A673 (cell line): Measurements from ENCODE around the gene INPP4A. TPM values are rescaled to one million over a fixed set of nuclear protein-coding genes. Genes with fewer than 3 reads are reported as not detected.

Source experiments
- BruUV-seq: library from RNA; stranded (reverse); fragments of 400-500 nt; replicated peaks from 2 replicates; lab custom pipeline; 2021; lab: Mats Ljungman, UMichigan
- CTCF ChIA-PET: fragments of 300-600 bp; sonication (Branson Sonifier 250); formaldehyde crosslinking; loops from one replicate; lab custom pipeline; 2022; ENCODE audit warnings: antibody characterized with exemption; lab: Charles Lee
- POLR2A ChIA-PET: fragments of 300-600 bp; sonication (Branson Sonifier 250); formaldehyde crosslinking; loops from one replicate; lab custom pipeline; 2022; ENCODE audit warnings: antibody characterized with exemption; ENCODE audit not compliant: low non-redundant PET; lab: Charles Lee
- DNase-seq: peaks from one replicate; pipeline ENCODE4 v3.0.0-alpha.2; 2015; ENCODE audit warnings: low spot score
- H3K27ac ChIP-seq: fragments of 200-600 bp; sonication (generic); 2 replicates; pipeline ENCODE4 v1.5.1; 2016; ENCODE audit warnings: mixed run types, low read depth, mild to moderate bottlenecking, mixed read lengths, antibody characterized with exemption, low read length; ENCODE audit not compliant: poor library complexity, severe bottlenecking
- H3K27me3 ChIP-seq: fragments of 200-600 bp; sonication (generic); replicated peaks from 2 replicates; pipeline ENCODE4 v1.6.1; 2017; ENCODE audit warnings: mixed run types, low read depth, mild to moderate bottlenecking, mixed read lengths, antibody characterized with exemption, low read length; ENCODE audit not compliant: insufficient read depth, poor library complexity
- H3K36me3 ChIP-seq: fragments of 200-600 bp; sonication (generic); 2 replicates; pipeline ENCODE4 v1.6.1; 2016; ENCODE audit warnings: mixed run types, mild to moderate bottlenecking, mixed read lengths, antibody characterized with exemption, low read length; ENCODE audit not compliant: insufficient read depth, poor library complexity, severe bottlenecking
- H3K4me1 ChIP-seq: fragments of 200-600 bp; sonication (generic); 2 replicates; pipeline ENCODE4 v1.6.1; 2017; ENCODE audit warnings: mixed run types, mild to moderate bottlenecking, mixed read lengths, antibody characterized with exemption, low read length; ENCODE audit not compliant: insufficient read depth, poor library complexity, severe bottlenecking
- H3K4me3 ChIP-seq: fragments of 200-600 bp; sonication (generic); 2 replicates; pipeline ENCODE4 v1.5.1; 2016; ENCODE audit warnings: low read depth, mixed run types, mild to moderate bottlenecking, mixed read lengths, low read length; ENCODE audit not compliant: poor library complexity, severe bottlenecking
- H3K9me3 ChIP-seq: fragments of 200-600 bp; sonication (generic); 2 replicates; pipeline ENCODE4 v1.6.1; 2016; ENCODE audit warnings: mixed run types, low read depth, mild to moderate bottlenecking, mixed read lengths, antibody characterized with exemption, low read length; ENCODE audit not compliant: poor library complexity, severe bottlenecking
- EZH2 ChIP-seq: fragments of 200-600 bp; sonication (generic); IDR thresholded peaks from 2 replicates; pipeline ENCODE4 v1.6.1; 2017; ENCODE audit warnings: borderline replicate concordance, low read depth, mild to moderate bottlenecking, mixed read lengths, antibody characterized with exemption, low read length; ENCODE audit not compliant: poor library complexity, severe bottlenecking
- intact Hi-C: fragments of 100-400 bp; cut with micrococcal nuclease; formaldehyde crosslinking; loops from one replicate; pipeline ENCODE4 v1.10.0; 2022; ENCODE audit not compliant: unreplicated experiment
- total RNA-seq: library from RNA; stranded (reverse); gene quantifications from 2 replicates; pipeline ENCODE4 v1.2.3, GENCODE V29; 2021
- TF ChIP-seq, protein P1 (sequence below): fragments of 300-800, 200-600 bp; sonication (generic); conservative IDR thresholded peaks from 2 replicates; pipeline ENCODE4 v1.5.1; 2017; ENCODE audit warnings: low read depth, mild to moderate bottlenecking, antibody characterized with exemption, low read length, moderate library complexity, mixed read lengths

The INPP4A gene
- total RNA-seq, 1 experiment from 2014 or later = 33.5 TPM

DNA sequence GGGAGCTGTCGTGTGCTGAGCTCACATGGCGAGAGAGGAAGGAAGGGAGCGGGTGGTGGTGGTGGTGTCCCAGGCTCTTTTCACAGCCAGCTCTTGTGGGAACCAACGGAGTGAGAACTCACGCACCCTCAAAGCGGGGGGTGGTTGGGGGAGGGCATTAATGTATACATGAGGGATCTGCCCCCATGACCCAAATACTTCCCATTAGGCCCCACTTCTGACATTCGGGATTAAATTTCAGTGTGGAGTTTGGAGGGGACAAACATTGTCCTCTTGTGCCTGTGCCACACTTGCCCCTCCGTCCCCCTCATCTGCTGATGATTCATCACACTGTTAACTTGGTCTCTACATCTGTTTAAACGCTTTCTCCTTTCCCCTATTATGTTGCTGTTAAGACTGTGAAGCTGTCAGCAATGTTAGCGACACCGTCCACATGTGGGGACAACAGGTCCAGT lies 22.5 kb downstream of the INPP4A start:
- ChIA-PET POLR2A (no interaction called here), CTCF (no interaction called here)
- Histone ChIP-seq H3K27me3 (no peaks in the 10 kb centered on the region), H3K4me3 (no peak overlapping the region), H3K36me3 (no peaks in the 10 kb centered on the region), H3K4me1 (peaks cover 32% of the 10 kb centered on the region), H3K27ac (no peak overlapping the region), H3K9me3 (no peaks in the 10 kb centered on the region)
- intact Hi-C loops = no loop called here
- DNase-seq = no peak
- TF ChIP-seq, protein P1, sequence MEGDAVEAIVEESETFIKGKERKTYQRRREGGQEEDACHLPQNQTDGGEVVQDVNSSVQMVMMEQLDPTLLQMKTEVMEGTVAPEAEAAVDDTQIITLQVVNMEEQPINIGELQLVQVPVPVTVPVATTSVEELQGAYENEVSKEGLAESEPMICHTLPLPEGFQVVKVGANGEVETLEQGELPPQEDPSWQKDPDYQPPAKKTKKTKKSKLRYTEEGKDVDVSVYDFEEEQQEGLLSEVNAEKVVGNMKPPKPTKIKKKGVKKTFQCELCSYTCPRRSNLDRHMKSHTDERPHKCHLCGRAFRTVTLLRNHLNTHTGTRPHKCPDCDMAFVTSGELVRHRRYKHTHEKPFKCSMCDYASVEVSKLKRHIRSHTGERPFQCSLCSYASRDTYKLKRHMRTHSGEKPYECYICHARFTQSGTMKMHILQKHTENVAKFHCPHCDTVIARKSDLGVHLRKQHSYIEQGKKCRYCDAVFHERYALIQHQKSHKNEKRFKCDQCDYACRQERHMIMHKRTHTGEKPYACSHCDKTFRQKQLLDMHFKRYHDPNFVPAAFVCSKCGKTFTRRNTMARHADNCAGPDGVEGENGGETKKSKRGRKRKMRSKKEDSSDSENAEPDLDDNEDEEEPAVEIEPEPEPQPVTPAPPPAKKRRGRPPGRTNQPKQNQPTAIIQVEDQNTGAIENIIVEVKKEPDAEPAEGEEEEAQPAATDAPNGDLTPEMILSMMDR = no peak
- TF ChIP-seq EZH2 = no peak
- BruUV-seq = no TSS peak

DNA sequence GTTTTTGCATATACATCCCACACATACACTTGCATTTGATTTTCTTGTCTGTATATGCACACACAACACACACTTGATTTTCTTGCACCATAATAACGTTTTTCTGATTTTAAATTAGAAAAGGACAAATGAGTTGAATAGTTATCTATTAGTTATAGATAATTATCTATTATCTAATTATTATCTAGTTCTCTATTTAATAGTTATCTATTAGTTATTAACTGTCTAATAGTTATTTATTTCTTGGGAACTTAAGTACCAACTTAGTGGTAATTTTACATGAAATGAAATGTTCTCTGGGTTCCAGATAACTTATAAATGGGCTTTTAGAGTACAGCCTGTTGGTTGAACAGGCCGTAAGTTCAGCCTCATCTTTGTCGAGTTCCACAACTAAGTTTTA lies 23.0 kb downstream of the INPP4A start:
- Histone ChIP-seq H3K36me3 (no peaks in the 10 kb centered on the region), H3K4me3 (no peak overlapping the region), H3K27me3 (no peaks in the 10 kb centered on the region), H3K27ac (no peak overlapping the region), H3K9me3 (no peaks in the 10 kb centered on the region), H3K4me1 (peaks cover 32% of the 10 kb centered on the region)
- TF ChIP-seq, protein P1 = no peak
- TF ChIP-seq EZH2 = no peak
- POLR2A ChIA-PET = no interaction called here
- intact Hi-C loops = no loop called here
- CTCF ChIA-PET = no interaction called here
- no TSS peak for BruUV-seq
- DNase-seq = no peak

DNA sequence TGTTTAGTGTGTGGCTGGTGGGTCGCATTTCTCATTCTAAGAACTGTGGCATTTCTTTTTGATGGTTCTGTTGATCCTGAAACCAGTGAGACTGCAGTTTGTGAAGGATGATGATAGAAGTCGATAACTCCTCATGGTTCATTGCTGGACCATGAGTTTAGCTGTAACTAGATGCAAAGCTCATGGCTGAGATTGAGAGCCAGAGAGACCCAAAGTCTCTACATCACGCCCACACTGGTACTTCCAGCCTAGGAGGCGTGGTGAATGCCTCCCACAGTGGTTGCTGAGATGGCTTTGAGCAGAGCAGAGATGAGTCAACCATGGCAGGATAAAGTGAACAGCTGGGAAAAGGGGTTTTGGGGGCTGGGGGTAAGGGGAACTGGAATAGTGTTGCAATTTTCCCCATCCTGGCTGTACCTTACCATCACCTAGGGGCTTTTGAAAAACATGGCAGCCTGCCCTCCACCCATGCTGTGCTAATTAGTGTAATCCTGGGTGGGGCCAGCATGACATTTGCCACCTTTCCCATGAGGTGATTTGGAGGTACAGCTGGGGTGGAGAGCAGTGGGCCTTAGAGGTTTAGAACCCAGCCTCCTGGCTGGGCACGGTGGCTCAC lies 24.1 kb downstream of the INPP4A start:
- H3K27ac ChIP-seq = no peak overlapping the region
- no peaks in the 10 kb centered on the region for H3K36me3 ChIP-seq
- H3K4me1 ChIP-seq = peaks cover 32% of the 10 kb centered on the region
- no TSS peak for BruUV-seq
- no peak overlapping the region for H3K4me3 ChIP-seq
- ChIA-PET CTCF (no interaction called here), POLR2A (no interaction called here)
- DNase-seq = peak; percentile 53
- intact Hi-C loops = no loop called here
- TF ChIP-seq, protein P1 = no peak
- no peaks in the 10 kb centered on the region for H3K9me3 ChIP-seq
- H3K27me3 ChIP-seq = no peaks in the 10 kb centered on the region
